ENCODE data around the gene EEFSEC. TPM values are rescaled to one million over a fixed set of nuclear protein-coding genes. Genes with fewer than 3 reads are reported as not detected.

EEFSEC gene
- total and polyA plus RNA-seq, 2 experiments from 2014 or later = 4.9 to 18.7 TPM

GRCh38 chr3:128392021-128392420 is 238.7 kb downstream of the EEFSEC start:
- H3K36me3 ChIP-seq (ENCODE audit: low read depth) = no peaks in the 10 kb centered on the region
- WGBS, 2 experiments (ENCODE audit: low coverage in 1 of 2, low lambda C conversion rate in 2 of 2, missing lambda C conversion rate in 2 of 2) = 95 to 97% methylated on average over 7 of the region's 7 CpGs
- no peaks in the 10 kb centered on the region for H3K79me2 ChIP-seq (ENCODE audit: insufficient read depth)
- H4K20me1 ChIP-seq (ENCODE audit: insufficient read depth) = no peaks in the 10 kb centered on the region
- no peak overlapping the region for H2AFZ ChIP-seq
- no peaks in the 10 kb centered on the region for H3F3A ChIP-seq (ENCODE audit: insufficient read depth)
- no peaks in the 10 kb centered on the region for H3K9me3 ChIP-seq (ENCODE audit: low read depth)
- DNase-seq = no peak
- no peak overlapping the region for H3K4me2 ChIP-seq (ENCODE audit: unreplicated experiment)
- H3K4me3 ChIP-seq = no peak overlapping the region
- H3K27ac ChIP-seq = no peak overlapping the region
- TF ChIP-seq EZH2 (IDR thresholded peaks at IDR 0.05; ENCODE audit: insufficient read depth, poor library complexity, severe bottlenecking) (no peak), EZH2phosphoT487 (IDR thresholded peaks at IDR 0.05; ENCODE audit: insufficient read depth, low read depth) (no peak)
- H3K4me1 ChIP-seq (ENCODE audit: insufficient read depth) = no peaks in the 10 kb centered on the region
- H3K9ac ChIP-seq = no peak overlapping the region
- no peaks in the 10 kb centered on the region for H3K27me3 ChIP-seq (replicated peaks; ENCODE audit: insufficient read depth)
- in situ Hi-C loops (cut with MboI) = no loop called here
- no peaks in the 10 kb centered on the region for H3K9me2 ChIP-seq (ENCODE audit: insufficient read depth)

GRCh38 chr3:128392818-128393544 is 239.7 kb downstream of the EEFSEC start:
- Histone ChIP-seq H3K9ac (no peak overlapping the region), H3F3A (ENCODE audit: insufficient read depth) (no peaks in the 10 kb centered on the region), H3K4me3 (no peak overlapping the region), H3K27ac (no peak overlapping the region), H3K27me3 (replicated peaks; ENCODE audit: insufficient read depth) (no peaks in the 10 kb centered on the region), H2AFZ (no peak overlapping the region), H3K4me1 (ENCODE audit: insufficient read depth) (no peaks in the 10 kb centered on the region), H3K36me3 (ENCODE audit: low read depth) (no peaks in the 10 kb centered on the region), H3K9me3 (ENCODE audit: low read depth) (no peaks in the 10 kb centered on the region), H4K20me1 (ENCODE audit: insufficient read depth) (no peaks in the 10 kb centered on the region), H3K79me2 (ENCODE audit: insufficient read depth) (no peaks in the 10 kb centered on the region), H3K4me2 (ENCODE audit: unreplicated experiment) (no peak overlapping the region), H3K9me2 (ENCODE audit: insufficient read depth) (no peaks in the 10 kb centered on the region)
- no peak for TF ChIP-seq EZH2 (IDR thresholded peaks at IDR 0.05; ENCODE audit: insufficient read depth, poor library complexity, severe bottlenecking)
- no peak for TF ChIP-seq EZH2phosphoT487 (IDR thresholded peaks at IDR 0.05; ENCODE audit: insufficient read depth, low read depth)
- in situ Hi-C loops (cut with MboI) = no loop called here
- 85 to 86% methylated on average over 7 of the region's 7 CpGs for WGBS, 2 experiments (ENCODE audit: low coverage in 1 of 2, low lambda C conversion rate in 2 of 2, missing lambda C conversion rate in 2 of 2)
- DNase-seq = no peak

- H3K9ac ChIP-seq = no peak overlapping the region
- H4K20me1 ChIP-seq (ENCODE audit: insufficient read depth) = no peaks in the 10 kb centered on the region
- H3K4me3 ChIP-seq = no peak overlapping the region
- no peak overlapping the region for H3K27ac ChIP-seq
- H3K9me3 ChIP-seq (ENCODE audit: low read depth) = no peaks in the 10 kb centered on the region
- no peaks in the 10 kb centered on the region for H3F3A ChIP-seq (ENCODE audit: insufficient read depth)
- H3K27me3 ChIP-seq (replicated peaks; ENCODE audit: insufficient read depth) = no peaks in the 10 kb centered on the region
- H3K4me1 ChIP-seq (ENCODE audit: insufficient read depth) = no peaks in the 10 kb centered on the region
- no peak overlapping the region for H3K4me2 ChIP-seq (ENCODE audit: unreplicated experiment)
- H3K36me3 ChIP-seq (ENCODE audit: low read depth) = no peaks in the 10 kb centered on the region
- H3K9me2 ChIP-seq (ENCODE audit: insufficient read depth) = no peaks in the 10 kb centered on the region
- in situ Hi-C loops (cut with MboI) = no loop called here
- no peak for TF ChIP-seq EZH2 (IDR thresholded peaks at IDR 0.05; ENCODE audit: insufficient read depth, poor library complexity, severe bottlenecking)
- TF ChIP-seq EZH2phosphoT487 (IDR thresholded peaks at IDR 0.05; ENCODE audit: insufficient read depth, low read depth) = no peak
- H3K79me2 ChIP-seq (ENCODE audit: insufficient read depth) = no peaks in the 10 kb centered on the region
- DNase-seq = no peak
- 96 to 99% methylated on average over 8 to 9 of the region's 9 CpGs for WGBS, 2 experiments (ENCODE audit: low coverage in 1 of 2, low lambda C conversion rate in 2 of 2, missing lambda C conversion rate in 2 of 2)
- H2AFZ ChIP-seq = no peak overlapping the region
Measured at GRCh38 chr3:128394033-128394432, 240.8 kb downstream of the EEFSEC start.

GRCh38 chr3:128395046-128395445 is 241.8 kb downstream of the EEFSEC start:
- DNase-seq = no peak
- no peak overlapping the region for H3K4me2 ChIP-seq (ENCODE audit: unreplicated experiment)
- H3K4me3 ChIP-seq = no peak overlapping the region
- H4K20me1 ChIP-seq (ENCODE audit: insufficient read depth) = no peaks in the 10 kb centered on the region
- no peak for TF ChIP-seq EZH2 (IDR thresholded peaks at IDR 0.05; ENCODE audit: insufficient read depth, poor library complexity, severe bottlenecking)
- no peak for TF ChIP-seq EZH2phosphoT487 (IDR thresholded peaks at IDR 0.05; ENCODE audit: insufficient read depth, low read depth)
- no peaks in the 10 kb centered on the region for H3K36me3 ChIP-seq (ENCODE audit: low read depth)
- no peaks in the 10 kb centered on the region for H3K9me3 ChIP-seq (ENCODE audit: low read depth)
- H3K4me1 ChIP-seq (ENCODE audit: insufficient read depth) = no peaks in the 10 kb centered on the region
- H3K27me3 ChIP-seq (replicated peaks; ENCODE audit: insufficient read depth) = no peaks in the 10 kb centered on the region
- H3F3A ChIP-seq (ENCODE audit: insufficient read depth) = no peaks in the 10 kb centered on the region
- in situ Hi-C loops (cut with MboI) = no loop called here
- H2AFZ ChIP-seq = no peak overlapping the region
- H3K27ac ChIP-seq = no peak overlapping the region
- no peaks in the 10 kb centered on the region for H3K9me2 ChIP-seq (ENCODE audit: insufficient read depth)
- 96 to 98% methylated on average over 6 of the region's 6 CpGs for WGBS, 2 experiments (ENCODE audit: low coverage in 1 of 2, low lambda C conversion rate in 2 of 2, missing lambda C conversion rate in 2 of 2)
- no peaks in the 10 kb centered on the region for H3K79me2 ChIP-seq (ENCODE audit: insufficient read depth)
- H3K9ac ChIP-seq = no peak overlapping the region

All from GM23248 (cell line).